GM21737 (cell line): ENCODE data around the gene CNTNAP1.

ENCODE experiments used
- ATAC-seq: cut with Tn5 transposase; IDR thresholded peaks from one replicate; pipeline ENCODE4 v1.9.1; 2021; ENCODE audit warnings: mild to moderate bottlenecking, moderate library complexity; ENCODE audit not compliant: unreplicated experiment

CNTNAP1 gene

GRCh38 chr17:42670789-42671657 lies 11.3 kb upstream of the CNTNAP1 start:
- ATAC-seq: no peak

- ATAC-seq: no peak
These were observed 10.3 kb upstream of the CNTNAP1 start for GRCh38 chr17:42672038-42672437.

GRCh38 chr17:42673266-42673884 lies 9.0 kb upstream of the CNTNAP1 start:
- no peak for ATAC-seq

GRCh38 chr17:42673885-42674754 lies 8.2 kb upstream of the CNTNAP1 start:
- no peak for ATAC-seq

- ATAC-seq: no peak
These were observed 7.5 kb upstream of the CNTNAP1 start for GRCh38 chr17:42674755-42675347.

- ATAC-seq: no peak
These were observed 6.9 kb upstream of the CNTNAP1 start for GRCh38 chr17:42675348-42675964.

GRCh38 chr17:42675965-42676423 lies 6.3 kb upstream of the CNTNAP1 start:
- no peak for ATAC-seq

GRCh38 chr17:42676424-42677011 lies 5.8 kb upstream of the CNTNAP1 start, which contains the start of gene PLEKHH3:
TSS of gene PLEKHH3 (minus strand) at chr17:42676994. CDS start at chr17:42676563, 431 bp downstream.
- no peak for ATAC-seq

GRCh38 chr17:42677012-42677857 lies 5.1 kb upstream of the CNTNAP1 start:
- ATAC-seq: peak; percentile 55

GRCh38 chr17:42677921-42678781 lies 4.2 kb upstream of the CNTNAP1 start:
- ATAC-seq: peak; percentile 20

- no peak for ATAC-seq
These were observed 3.3 kb upstream of the CNTNAP1 start for GRCh38 chr17:42678951-42679491.

- peak; percentile 24 for ATAC-seq
These were observed 2.6 kb upstream of the CNTNAP1 start for GRCh38 chr17:42679492-42680330.

GRCh38 chr17:42680331-42680808 lies 2.0 kb upstream of the CNTNAP1 start:
- ATAC-seq: no peak

GRCh38 chr17:42682722-42683403 lies 532 bp downstream of the CNTNAP1 start:
- ATAC-seq: no peak

GRCh38 chr17:42683407-42684034 lies 1.2 kb downstream of the CNTNAP1 start:
- no peak for ATAC-seq
